Nephron progenitor cell (in vitro differentiated cells): ENCODE data around the gene FGGY.

Source experiments
- DNase-seq: peaks from one replicate; pipeline ENCODE4 v3.0.0; 2021
- H3K27ac Mint-ChIP-seq: 2 replicates; pipeline ENCODE4 v1.8.0; 2021; ENCODE audit warnings: mild to moderate bottlenecking, moderate library complexity, mixed read lengths
- H3K27me3 Mint-ChIP-seq: 2 replicates; pipeline ENCODE4 v1.8.0; 2021; ENCODE audit warnings: mild to moderate bottlenecking, low read depth, mixed read lengths; ENCODE audit not compliant: poor library complexity
- H3K36me3 Mint-ChIP-seq: 2 replicates; pipeline ENCODE4 v1.8.0; 2021; ENCODE audit warnings: low read depth, mixed read lengths
- H3K4me1 Mint-ChIP-seq: 2 replicates; pipeline ENCODE4 v1.8.0; 2021; ENCODE audit warnings: mixed read lengths
- H3K4me3 Mint-ChIP-seq: 2 replicates; pipeline ENCODE4 v1.8.0; 2021; ENCODE audit warnings: mild to moderate bottlenecking, moderate library complexity, mixed read lengths
- H3K9me3 Mint-ChIP-seq: 2 replicates; pipeline ENCODE4 v1.8.0; 2021; ENCODE audit warnings: mild to moderate bottlenecking, moderate library complexity, mixed read lengths
- CTCF ChIP-seq: fragments of 200-600 bp; sonication (generic); IDR thresholded peaks from 2 replicates; pipeline ENCODE4 v1.5.0; 2021; ENCODE audit warnings: antibody characterized with exemption

FGGY gene

GRCh38 chr1:59543211-59543668, 246.3 kb downstream of the FGGY start:
- no peaks in the 10 kb centered on the region for H3K27me3 Mint-ChIP-seq
- H3K4me3 Mint-ChIP-seq, result no peak overlapping the region
- no peaks in the 10 kb centered on the region for H3K9me3 Mint-ChIP-seq
- H3K36me3 Mint-ChIP-seq, result no peaks in the 10 kb centered on the region
- TF ChIP-seq CTCF, result no peak
- H3K4me1 Mint-ChIP-seq, result peaks cover 48% of the 10 kb centered on the region
- peak overlapping the region; percentile 96 for H3K27ac Mint-ChIP-seq
- peak; percentile 5 for DNase-seq

GRCh38 chr1:59544615-59545293, 247.9 kb downstream of the FGGY start:
- no peak for DNase-seq
- Mint-ChIP-seq H3K4me3 (no peak overlapping the region), H3K4me1 (peaks cover 48% of the 10 kb centered on the region), H3K27me3 (no peaks in the 10 kb centered on the region), H3K9me3 (no peaks in the 10 kb centered on the region), H3K27ac (no peak overlapping the region), H3K36me3 (peaks cover 3% of the 10 kb centered on the region)
- TF ChIP-seq CTCF, result no peak

- H3K4me3 Mint-ChIP-seq, result no peak overlapping the region
- no peak for DNase-seq
- TF ChIP-seq CTCF, result no peak
- H3K27ac Mint-ChIP-seq, result no peak overlapping the region
- peaks cover 7% of the 10 kb centered on the region for H3K36me3 Mint-ChIP-seq
- no peaks in the 10 kb centered on the region for H3K27me3 Mint-ChIP-seq
- peaks cover 2% of the 10 kb centered on the region for H3K9me3 Mint-ChIP-seq
- peaks cover 48% of the 10 kb centered on the region for H3K4me1 Mint-ChIP-seq
Measured at GRCh38 chr1:59545830-59546229, 248.9 kb downstream of the FGGY start.

- no peak for TF ChIP-seq CTCF
- H3K36me3 Mint-ChIP-seq, result peaks cover 13% of the 10 kb centered on the region
- no peak for DNase-seq
- no peak overlapping the region for H3K27ac Mint-ChIP-seq
- H3K4me1 Mint-ChIP-seq, result peaks cover 54% of the 10 kb centered on the region
- H3K9me3 Mint-ChIP-seq, result peaks cover 8% of the 10 kb centered on the region
- H3K27me3 Mint-ChIP-seq, result no peaks in the 10 kb centered on the region
- H3K4me3 Mint-ChIP-seq, result no peak overlapping the region
Measured at GRCh38 chr1:59549066-59549837, 252.4 kb downstream of the FGGY start.

GRCh38 chr1:59549903-59550302, 253.0 kb downstream of the FGGY start:
- DNase-seq, result no peak
- peaks cover 13% of the 10 kb centered on the region for H3K36me3 Mint-ChIP-seq
- H3K9me3 Mint-ChIP-seq, result peaks cover 8% of the 10 kb centered on the region
- peaks cover 54% of the 10 kb centered on the region for H3K4me1 Mint-ChIP-seq
- H3K4me3 Mint-ChIP-seq, result no peak overlapping the region
- TF ChIP-seq CTCF, result no peak
- no peaks in the 10 kb centered on the region for H3K27me3 Mint-ChIP-seq
- no peak overlapping the region for H3K27ac Mint-ChIP-seq
